CD8-positive, alpha-beta memory T cell (primary cell): ENCODE results near the gene SPI1. TPM values are rescaled to one million over a fixed set of nuclear protein-coding genes. Genes with fewer than 3 reads are reported as not detected.
A peak's percentile ranks its signal among the peaks of the same experiment; 100 is the strongest.

Experiments
- CTCF ChIA-PET: fragments of 350-600 bp; sonication (Branson Sonifier 250); formaldehyde crosslinking; loops from one replicate; lab custom pipeline; 2021; ENCODE audit warnings: antibody characterized with exemption; lab: Charles Lee
- POLR2A ChIA-PET: fragments of 350-600 bp; sonication (Branson Sonifier 250); formaldehyde crosslinking; loops from one replicate; lab custom pipeline; 2021; ENCODE audit warnings: antibody characterized with exemption; lab: Charles Lee
- DNase-seq, 5 donors: peaks; one replicate each; pipeline versions ENCODE4 v3.0.0 to v3.0.0-alpha.2; 2020 to 2022; ENCODE audit warnings: mixed read lengths in 1 of 5
- H3K27ac ChIP-seq: one replicate; pipeline ENCODE4 v1.7.0; 2013; ENCODE audit warnings: low read depth, mild to moderate bottlenecking, low read length, moderate library complexity
- H3K27me3 ChIP-seq: 2 replicates; pipeline ENCODE4 v1.7.0; 2013; ENCODE audit warnings: low read length, mild to moderate bottlenecking; ENCODE audit not compliant: insufficient read depth, poor library complexity, severe bottlenecking
- H3K36me3 ChIP-seq: 2 replicates; pipeline ENCODE4 v1.7.0; 2013; ENCODE audit warnings: mild to moderate bottlenecking, low read length, moderate library complexity; ENCODE audit not compliant: insufficient read depth
- H3K4me1 ChIP-seq: 2 replicates; pipeline ENCODE4 v1.7.0; 2013; ENCODE audit warnings: mild to moderate bottlenecking, low read length, moderate library complexity; ENCODE audit not compliant: insufficient read depth
- H3K4me3 ChIP-seq: 2 replicates; pipeline ENCODE4 v1.7.0; 2013; ENCODE audit warnings: mild to moderate bottlenecking, low read length
- H3K9me3 ChIP-seq: 2 replicates; pipeline ENCODE4 v1.7.0; 2013; ENCODE audit warnings: mild to moderate bottlenecking, low read length
- H3K27ac Mint-ChIP-seq, 8 donors: one replicate each; pipeline ENCODE4 v1.8.0; 2020 to 2021; ENCODE audit warnings: mixed read lengths in 8 of 8, mild to moderate bottlenecking in 6 of 8, inconsistent platforms in 3 of 8, moderate library complexity in 3 of 8
- H3K27me3 Mint-ChIP-seq, 2 donors: one replicate each; pipeline ENCODE4 v1.8.0; 2020 to 2021; ENCODE audit warnings: mixed read lengths in 2 of 2, mild to moderate bottlenecking in 1 of 2, moderate library complexity in 1 of 2
- H3K36me3 Mint-ChIP-seq, 3 donors: one replicate each; pipeline ENCODE4 v1.8.0; 2020 to 2021; ENCODE audit warnings: mixed read lengths in 3 of 3, inconsistent platforms in 1 of 3, mild to moderate bottlenecking in 1 of 3
- H3K4me1 Mint-ChIP-seq, 3 donors: one replicate each; pipeline ENCODE4 v1.8.0; 2020 to 2021; ENCODE audit warnings: mixed read lengths in 3 of 3, inconsistent platforms in 1 of 3, mild to moderate bottlenecking in 1 of 3
- H3K4me3 Mint-ChIP-seq, 7 donors: one replicate each; pipeline ENCODE4 v1.8.0; 2020 to 2021; ENCODE audit warnings: mixed read lengths in 7 of 7, mild to moderate bottlenecking in 6 of 7, moderate library complexity in 4 of 7, inconsistent platforms in 2 of 7
- H3K9me3 Mint-ChIP-seq, 5 donors: one replicate each; pipeline ENCODE4 v1.8.0; 2020 to 2022; ENCODE audit warnings: mixed read lengths in 5 of 5, mild to moderate bottlenecking in 3 of 5, moderate library complexity in 2 of 5, inconsistent platforms in 1 of 5
- polyA plus RNA-seq: library from polyadenylated mRNA; unstranded; fragments of 300-500 nt; fragmentation: Illumina TruSeq; gene quantifications from one replicate; pipeline ENCODE4 v1.2.3, GENCODE V29; 2021
- total RNA-seq, 2 experiments: library from RNA; stranded (reverse); gene quantifications; one replicate each; pipeline ENCODE4 v1.2.3, GENCODE V29; 2021

The SPI1 gene
- total and polyA plus RNA-seq, 3 experiments from 2014 or later = 1.8 to 2.0 TPM; not detected in 1

DNA sequence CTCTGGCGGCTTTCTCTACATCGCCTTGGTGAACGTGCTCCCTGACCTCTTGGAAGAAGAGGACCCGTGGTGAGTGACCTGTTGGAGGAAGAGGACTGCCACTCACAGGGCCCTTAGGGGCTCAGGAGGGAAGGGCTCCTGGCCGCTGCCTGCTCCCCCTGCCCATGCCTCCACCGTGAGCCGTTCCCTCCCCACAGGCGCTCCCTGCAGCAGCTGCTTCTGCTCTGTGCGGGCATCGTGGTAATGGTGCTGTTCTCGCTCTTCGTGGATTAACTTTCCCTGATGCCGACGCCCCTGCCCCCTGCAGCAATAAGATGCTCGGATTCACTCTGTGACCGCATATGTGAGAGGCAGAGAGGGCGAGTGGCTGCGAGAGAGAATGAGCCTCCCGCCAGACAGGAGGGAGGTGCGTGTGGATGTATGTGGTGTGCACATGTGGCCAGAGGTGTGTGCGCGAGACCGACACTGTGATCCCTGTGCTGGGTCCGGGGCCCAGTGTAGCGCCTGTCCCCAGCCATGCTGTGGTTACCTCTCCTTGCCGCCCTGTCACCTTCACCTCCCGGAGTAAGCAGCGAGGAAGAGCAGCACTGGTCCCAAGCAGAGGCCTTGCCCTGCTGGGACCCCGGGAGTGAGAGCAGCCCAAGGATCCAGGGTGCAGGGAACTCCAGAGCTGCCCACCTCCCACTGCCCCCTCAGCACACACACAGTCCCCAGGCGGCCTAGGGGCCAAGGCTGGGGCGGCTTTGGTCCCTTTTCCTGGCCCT is 36.9 kb upstream of the SPI1 start:
- no peaks in the 10 kb centered on the region for H3K4me1 ChIP-seq

GRCh38 chr11:47414685-47415070 is 36.3 kb upstream of the SPI1 start:
- Mint-ChIP-seq H3K4me1 (peaks cover 0 to 10% (median 4%) of the 10 kb centered on the region in 3 donors), H3K9me3 (no peaks in the 10 kb centered on the region), H3K4me3 (no peak overlapping the region), H3K27me3 (no peaks in the 10 kb centered on the region), H3K36me3 (peaks cover 0 to 61% (median 10%) of the 10 kb centered on the region in 3 donors), H3K27ac (no peak overlapping the region)
- Histone ChIP-seq H3K27me3 (no peaks in the 10 kb centered on the region), H3K27ac (no peak overlapping the region), H3K36me3 (peaks cover 21% of the 10 kb centered on the region), H3K9me3 (no peaks in the 10 kb centered on the region), H3K4me1 (no peaks in the 10 kb centered on the region), H3K4me3 (no peak overlapping the region)
- POLR2A ChIA-PET = no interaction called here
- CTCF ChIA-PET = interaction anchor here (1.0 kb wide), 1 partner anchor 40 kb away, joined by 3 read pairs; no protein-coding TSS in a partner anchor
- DNase-seq = no peak

More for the DNA sequence above, 36.9 kb upstream of the SPI1 start:
- H3K4me1 Mint-ChIP-seq = peaks cover 0 to 5% (median 4%) of the 10 kb centered on the region in 3 donors
- peaks cover 0 to 67% (median 15%) of the 10 kb centered on the region in 3 donors for H3K36me3 Mint-ChIP-seq
- H3K4me3 Mint-ChIP-seq = peak overlapping the region in 1 of 7 donors; percentile 15
- H3K27me3 Mint-ChIP-seq = no peaks in the 10 kb centered on the region
- Histone ChIP-seq H3K4me3 (no peak overlapping the region), H3K27me3 (no peaks in the 10 kb centered on the region), H3K36me3 (peaks cover 26% of the 10 kb centered on the region), H3K27ac (no peak overlapping the region), H3K9me3 (no peaks in the 10 kb centered on the region)
- no peaks in the 10 kb centered on the region for H3K9me3 Mint-ChIP-seq
- ChIA-PET CTCF (no interaction called here), POLR2A (no interaction called here)
- DNase-seq = no peak
- H3K27ac Mint-ChIP-seq = peak overlapping the region in 2 of 8 donors; percentile 54 to 60

- Mint-ChIP-seq H3K4me3 (no peak overlapping the region), H3K27me3 (no peaks in the 10 kb centered on the region), H3K27ac (peak overlapping the region in 2 of 8 donors; percentile 30 to 86), H3K36me3 (peaks cover 0 to 57% (median 10%) of the 10 kb centered on the region in 3 donors), H3K4me1 (peaks cover 4 to 16% (median 8%) of the 10 kb centered on the region in 3 donors), H3K9me3 (no peaks in the 10 kb centered on the region)
- no peak overlapping the region for H3K27ac ChIP-seq
- no peaks in the 10 kb centered on the region for H3K9me3 ChIP-seq
- ChIA-PET POLR2A (no interaction called here), CTCF (interaction anchor here (1.0 to 2.0 kb wide), 2 partner anchors 39 to 84 kb away, joined by 3 to 7 read pairs; no protein-coding TSS in a partner anchor)
- DNase-seq = no peak
- peaks cover 6% of the 10 kb centered on the region for H3K4me1 ChIP-seq
- H3K27me3 ChIP-seq = no peaks in the 10 kb centered on the region
- peaks cover 17% of the 10 kb centered on the region for H3K36me3 ChIP-seq
- H3K4me3 ChIP-seq = no peak overlapping the region
Observed at GRCh38 chr11:47413908-47414684, 35.7 kb upstream of the SPI1 start.

GRCh38 chr11:47413351-47413750 is 35.0 kb upstream of the SPI1 start:
- H3K9me3 ChIP-seq = no peaks in the 10 kb centered on the region
- H3K36me3 ChIP-seq = peaks cover 13% of the 10 kb centered on the region
- H3K27ac Mint-ChIP-seq = no peak overlapping the region
- no peaks in the 10 kb centered on the region for H3K27me3 Mint-ChIP-seq
- no peaks in the 10 kb centered on the region for H3K9me3 Mint-ChIP-seq
- ChIA-PET CTCF (interaction anchor here (1.0 to 7.1 kb wide), 8 partner anchors 12 to 241 kb away, joined by 3 to 129 read pairs (median 9); partner anchors contain the start of gene PSMC3), POLR2A (interaction anchor here (0.6 kb wide), 1 partner anchor 16 kb away, joined by 9 read pairs; no protein-coding TSS in a partner anchor)
- peaks cover 10% of the 10 kb centered on the region for H3K4me1 ChIP-seq
- H3K27ac ChIP-seq = no peak overlapping the region
- H3K27me3 ChIP-seq = no peaks in the 10 kb centered on the region
- H3K4me3 ChIP-seq = no peak overlapping the region
- no peak overlapping the region for H3K4me3 Mint-ChIP-seq
- peaks cover 5 to 20% (median 11%) of the 10 kb centered on the region in 3 donors for H3K4me1 Mint-ChIP-seq
- DNase-seq = no peak
- peaks cover 0 to 51% (median 7%) of the 10 kb centered on the region in 3 donors for H3K36me3 Mint-ChIP-seq

- Mint-ChIP-seq H3K4me1 (peaks cover 12 to 28% (median 19%) of the 10 kb centered on the region in 3 donors), H3K27me3 (no peaks in the 10 kb centered on the region), H3K4me3 (no peak overlapping the region), H3K9me3 (no peaks in the 10 kb centered on the region), H3K36me3 (peaks cover 0 to 40% (median 7%) of the 10 kb centered on the region in 3 donors), H3K27ac (peak overlapping the region in 1 of 8 donors; percentile 41)
- Histone ChIP-seq H3K27me3 (no peaks in the 10 kb centered on the region), H3K36me3 (peaks cover 7% of the 10 kb centered on the region), H3K4me3 (no peak overlapping the region), H3K4me1 (peaks cover 18% of the 10 kb centered on the region), H3K27ac (no peak overlapping the region), H3K9me3 (no peaks in the 10 kb centered on the region)
- ChIA-PET CTCF (interaction anchor here (0.6 to 7.1 kb wide), 32 partner anchors 13 to 259 kb away, joined by 3 to 129 read pairs (median 3); partner anchors contain the start of gene PSMC3), POLR2A (interaction anchor here (0.6 to 1.0 kb wide), 3 partner anchors 12 to 38 kb away, joined by 3 to 5 read pairs (median 3); partner anchors contain the start of gene PSMC3)
- peak; percentile 20 to 65 (median 42) for DNase-seq
Observed at GRCh38 chr11:47411884-47412746, 33.8 kb upstream of the SPI1 start.

GRCh38 chr11:47410370-47411264 is 32.3 kb upstream of the SPI1 start:
- peaks cover 19% of the 10 kb centered on the region for H3K4me1 ChIP-seq
- H3K27ac ChIP-seq = no peak overlapping the region
- H3K27me3 ChIP-seq = no peaks in the 10 kb centered on the region
- no peaks in the 10 kb centered on the region for H3K9me3 ChIP-seq
- ChIA-PET POLR2A (interaction anchor here (0.8 to 1.4 kb wide), 3 partner anchors 10 to 37 kb away, joined by 4 to 6 read pairs (median 5); partner anchors contain the start of gene PSMC3), CTCF (interaction anchor here (0.7 to 7.1 kb wide), 11 partner anchors 12 to 177 kb away, joined by 3 to 129 read pairs (median 9); partner anchors contain the start of gene PSMC3)
- Mint-ChIP-seq H3K27ac (peak overlapping the region in 2 of 8 donors; percentile 15 to 83), H3K36me3 (peaks cover 0 to 33% (median 7%) of the 10 kb centered on the region in 3 donors), H3K4me3 (peak overlapping the region; percentile 8 to 79 (median 37)), H3K4me1 (peaks cover 15 to 32% (median 23%) of the 10 kb centered on the region in 3 donors), H3K27me3 (no peaks in the 10 kb centered on the region), H3K9me3 (no peaks in the 10 kb centered on the region)
- H3K4me3 ChIP-seq = no peak overlapping the region
- DNase-seq = no peak
- peaks cover 7% of the 10 kb centered on the region for H3K36me3 ChIP-seq
